ENCODE measurements around the gene ABR. TPM values are rescaled to one million over a fixed set of nuclear protein-coding genes. Genes with fewer than 3 reads are reported as not detected.

The ABR gene
- total RNA-seq, 1 experiment from 2014 or later, result 35.4 TPM

- TF ChIP-seq, protein P1, sequence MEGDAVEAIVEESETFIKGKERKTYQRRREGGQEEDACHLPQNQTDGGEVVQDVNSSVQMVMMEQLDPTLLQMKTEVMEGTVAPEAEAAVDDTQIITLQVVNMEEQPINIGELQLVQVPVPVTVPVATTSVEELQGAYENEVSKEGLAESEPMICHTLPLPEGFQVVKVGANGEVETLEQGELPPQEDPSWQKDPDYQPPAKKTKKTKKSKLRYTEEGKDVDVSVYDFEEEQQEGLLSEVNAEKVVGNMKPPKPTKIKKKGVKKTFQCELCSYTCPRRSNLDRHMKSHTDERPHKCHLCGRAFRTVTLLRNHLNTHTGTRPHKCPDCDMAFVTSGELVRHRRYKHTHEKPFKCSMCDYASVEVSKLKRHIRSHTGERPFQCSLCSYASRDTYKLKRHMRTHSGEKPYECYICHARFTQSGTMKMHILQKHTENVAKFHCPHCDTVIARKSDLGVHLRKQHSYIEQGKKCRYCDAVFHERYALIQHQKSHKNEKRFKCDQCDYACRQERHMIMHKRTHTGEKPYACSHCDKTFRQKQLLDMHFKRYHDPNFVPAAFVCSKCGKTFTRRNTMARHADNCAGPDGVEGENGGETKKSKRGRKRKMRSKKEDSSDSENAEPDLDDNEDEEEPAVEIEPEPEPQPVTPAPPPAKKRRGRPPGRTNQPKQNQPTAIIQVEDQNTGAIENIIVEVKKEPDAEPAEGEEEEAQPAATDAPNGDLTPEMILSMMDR (conservative IDR thresholded peaks at IDR 0.05; ENCODE audit: low read depth, low read length), result no peak
- TF ChIP-seq EZH2phosphoT487 (IDR thresholded peaks at IDR 0.05; ENCODE audit: borderline replicate concordance, low read length) (no peak), EZH2 (IDR thresholded peaks at IDR 0.05; ENCODE audit: low read length, unreplicated experiment) (no peak)
- Histone ChIP-seq H3K36me3 (ENCODE audit: low read depth, low read length) (0 out of 2 replicates have a peak, but pooled peaks cover 3% of the 10 kb centered on the region), H3K4me2 (ENCODE audit: low read length) (no peak overlapping the region), H3K9ac (ENCODE audit: low read length) (no peak overlapping the region), H3F3A (ENCODE audit: low read length, unreplicated experiment) (no peaks in the 10 kb centered on the region), H3K9me2 (replicated peaks; ENCODE audit: low read length) (no peaks in the 10 kb centered on the region), H3K79me2 (ENCODE audit: low read length) (no peaks in the 10 kb centered on the region), H3K4me3 (ENCODE audit: low read length) (no peak overlapping the region), H3K27ac (ENCODE audit: low read length) (no peak overlapping the region), H3K9me3 (ENCODE audit: low read length) (no peaks in the 10 kb centered on the region), H2AFZ (ENCODE audit: low read length) (no peak overlapping the region), H3K27me3 (ENCODE audit: low read length) (no peaks in the 10 kb centered on the region), H3K4me1 (ENCODE audit: insufficient read depth, low read length) (peaks cover 25% of the 10 kb centered on the region), H4K20me1 (ENCODE audit: low read length) (no peaks in the 10 kb centered on the region)
- intact Hi-C loops (cut with micrococcal nuclease), result no loop called here
- ATAC-seq, result no peak
- ChIA-PET CTCF (no interaction called here), POLR2A (ENCODE audit: unreplicated experiment) (no interaction called here)
- no TSS peak for BruUV-seq (replicated peaks)
- no peak for DNase-seq
Observed at GRCh38 chr17:1077581-1077985, 102.2 kb downstream of the ABR start.

- CTCF ChIA-PET, result no interaction called here
- no peak overlapping the region for H2AFZ ChIP-seq (ENCODE audit: low read length)
- no TSS peak for BruUV-seq (replicated peaks)
- H4K20me1 ChIP-seq (ENCODE audit: low read length), result no peaks in the 10 kb centered on the region
- DNase-seq (no peak), ATAC-seq (no peak)
- no peaks in the 10 kb centered on the region for H3K79me2 ChIP-seq (ENCODE audit: low read length)
- no peak overlapping the region for H3K27ac ChIP-seq (ENCODE audit: low read length)
- no peaks in the 10 kb centered on the region for H3K27me3 ChIP-seq (ENCODE audit: low read length)
- no peak overlapping the region for H3K4me3 ChIP-seq (ENCODE audit: low read length)
- no peak overlapping the region for H3K4me2 ChIP-seq (ENCODE audit: low read length)
- intact Hi-C loops (cut with micrococcal nuclease), result no loop called here
- no peaks in the 10 kb centered on the region for H3K9me3 ChIP-seq (ENCODE audit: low read length)
- H3K9me2 ChIP-seq (replicated peaks; ENCODE audit: low read length), result no peaks in the 10 kb centered on the region
- no peak for TF ChIP-seq EZH2phosphoT487 (IDR thresholded peaks at IDR 0.05; ENCODE audit: borderline replicate concordance, low read length)
- no peak for TF ChIP-seq EZH2 (IDR thresholded peaks at IDR 0.05; ENCODE audit: low read length, unreplicated experiment)
- TF ChIP-seq, protein P1 (conservative IDR thresholded peaks at IDR 0.05; ENCODE audit: low read depth, low read length), result no peak
- H3K9ac ChIP-seq (ENCODE audit: low read length), result no peak overlapping the region
- POLR2A ChIA-PET (ENCODE audit: unreplicated experiment), result no interaction called here
- H3K36me3 ChIP-seq (ENCODE audit: low read depth, low read length), result 0 out of 2 replicates have a peak, but pooled peaks cover 1% of the 10 kb centered on the region
- H3F3A ChIP-seq (ENCODE audit: low read length, unreplicated experiment), result no peaks in the 10 kb centered on the region
- peaks cover 20% of the 10 kb centered on the region for H3K4me1 ChIP-seq (ENCODE audit: insufficient read depth, low read length)
Observed at GRCh38 chr17:1076982-1077302, 102.8 kb downstream of the ABR start.

- H3K79me2 ChIP-seq (ENCODE audit: low read length), result no peaks in the 10 kb centered on the region
- no peaks in the 10 kb centered on the region for H3K27me3 ChIP-seq (ENCODE audit: low read length)
- H3K4me3 ChIP-seq (ENCODE audit: low read length), result no peak overlapping the region
- no peak overlapping the region for H3K27ac ChIP-seq (ENCODE audit: low read length)
- intact Hi-C loops (cut with micrococcal nuclease), result no loop called here
- TF ChIP-seq EZH2 (IDR thresholded peaks at IDR 0.05; ENCODE audit: low read length, unreplicated experiment) (no peak), EZH2phosphoT487 (IDR thresholded peaks at IDR 0.05; ENCODE audit: borderline replicate concordance, low read length) (no peak)
- TF ChIP-seq, protein P1 (conservative IDR thresholded peaks at IDR 0.05; ENCODE audit: low read depth, low read length), result no peak
- no peaks in the 10 kb centered on the region for H4K20me1 ChIP-seq (ENCODE audit: low read length)
- H3K9ac ChIP-seq (ENCODE audit: low read length), result no peak overlapping the region
- BruUV-seq (replicated peaks), result no TSS peak
- H3K9me3 ChIP-seq (ENCODE audit: low read length), result no peaks in the 10 kb centered on the region
- H3K4me2 ChIP-seq (ENCODE audit: low read length), result no peak overlapping the region
- H3F3A ChIP-seq (ENCODE audit: low read length, unreplicated experiment), result no peaks in the 10 kb centered on the region
- DNase-seq (no peak), ATAC-seq (no peak)
- ChIA-PET POLR2A (ENCODE audit: unreplicated experiment) (no interaction called here), CTCF (no interaction called here)
- H3K9me2 ChIP-seq (replicated peaks; ENCODE audit: low read length), result no peaks in the 10 kb centered on the region
- peaks cover 15% of the 10 kb centered on the region for H3K4me1 ChIP-seq (ENCODE audit: insufficient read depth, low read length)
- no peaks in the 10 kb centered on the region for H3K36me3 ChIP-seq (ENCODE audit: low read depth, low read length)
- H2AFZ ChIP-seq (ENCODE audit: low read length), result no peak overlapping the region
Observed at GRCh38 chr17:1076299-1076981, 103.3 kb downstream of the ABR start.
